HG03159 (cell line): ENCODE data around the gene IARS1.

Experiments used
- ATAC-seq: cut with Tn5 transposase; IDR thresholded peaks from one replicate; pipeline ENCODE4 v1.9.1; 2021; ENCODE audit warnings: mild to moderate bottlenecking, moderate library complexity; ENCODE audit not compliant: unreplicated experiment

IARS1 gene

DNA sequence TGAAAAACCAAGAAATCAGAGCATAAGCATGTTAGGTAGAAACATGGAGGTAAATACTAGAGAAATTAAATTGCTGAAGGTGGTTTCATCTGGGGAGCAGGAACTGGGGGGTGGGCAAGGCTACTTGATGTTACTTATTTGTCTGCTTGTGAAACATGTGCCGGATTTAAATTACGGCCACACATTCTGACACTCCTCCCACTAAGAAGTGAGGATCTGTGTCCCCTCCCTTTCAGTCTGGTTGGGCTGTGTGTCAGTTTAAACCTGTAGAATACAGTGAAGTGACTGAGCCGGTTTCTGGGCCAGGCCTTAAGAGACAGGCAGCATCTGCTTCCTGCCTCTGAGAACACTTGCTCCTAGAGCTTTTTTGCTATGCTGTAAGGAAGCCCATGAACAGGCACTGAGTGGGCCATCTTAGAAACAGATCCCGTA, 2.3 kb upstream of the IARS1 start:
- no peak for ATAC-seq

DNA sequence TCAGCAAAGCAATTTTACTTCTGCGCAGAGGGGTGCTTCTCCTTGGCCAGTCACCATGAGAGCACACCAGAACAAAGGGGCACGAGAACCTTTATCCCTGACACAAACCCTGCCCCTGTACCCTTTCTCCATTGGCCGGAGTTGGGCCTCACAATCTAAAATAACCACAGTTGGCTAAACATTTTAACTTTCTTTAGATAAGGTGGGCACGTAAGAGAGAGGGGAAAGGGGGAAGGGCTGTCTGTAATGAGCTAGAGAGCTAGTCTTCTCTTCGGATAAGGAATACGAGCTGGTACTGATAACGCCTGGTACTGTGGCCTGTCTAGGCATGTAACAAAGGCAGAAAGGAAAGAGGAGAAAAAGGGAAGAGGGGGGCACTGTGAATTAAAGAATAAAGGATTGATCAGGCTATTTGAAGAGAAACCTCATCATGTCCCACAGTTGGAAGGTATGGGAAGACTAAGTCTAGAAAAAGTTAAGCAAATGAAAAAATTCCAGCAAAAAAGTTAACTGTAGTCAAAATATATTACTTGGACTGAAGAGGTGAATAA, 1.8 kb upstream of the IARS1 start:
- ATAC-seq = no peak

DNA sequence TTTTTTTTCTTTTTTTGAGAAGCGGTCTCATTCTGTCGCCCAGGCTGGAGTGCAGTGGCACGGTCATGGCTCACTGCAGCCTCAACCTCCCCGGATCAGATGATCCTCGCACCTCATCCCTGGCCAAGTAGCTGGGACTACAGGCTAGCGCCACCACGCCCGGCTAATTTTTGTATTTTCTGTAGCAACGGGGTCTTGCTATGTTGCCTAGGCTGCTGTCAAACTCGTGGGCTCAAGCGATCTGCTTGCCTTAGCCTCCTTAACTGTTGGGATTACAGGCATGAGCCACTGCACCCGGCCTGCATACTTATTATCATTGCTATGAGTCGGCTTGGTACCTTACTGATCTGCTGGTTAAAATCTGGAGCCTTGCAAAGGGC, 790 bp upstream of the IARS1 start:
- no peak for ATAC-seq

DNA sequence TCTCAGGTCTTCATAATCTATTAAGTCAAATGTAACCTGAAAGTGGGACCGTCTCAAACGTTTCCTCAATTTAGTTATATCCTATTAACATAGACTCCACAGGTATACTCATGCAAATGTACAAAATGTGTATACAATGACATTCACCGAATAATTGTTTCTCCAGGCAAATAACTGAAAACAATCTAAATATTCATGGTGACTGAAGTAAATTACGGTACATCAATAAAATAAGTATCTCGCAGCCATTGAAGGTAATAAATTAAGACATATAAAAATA, 482 bp downstream of the IARS1 start:
- ATAC-seq = no peak

DNA sequence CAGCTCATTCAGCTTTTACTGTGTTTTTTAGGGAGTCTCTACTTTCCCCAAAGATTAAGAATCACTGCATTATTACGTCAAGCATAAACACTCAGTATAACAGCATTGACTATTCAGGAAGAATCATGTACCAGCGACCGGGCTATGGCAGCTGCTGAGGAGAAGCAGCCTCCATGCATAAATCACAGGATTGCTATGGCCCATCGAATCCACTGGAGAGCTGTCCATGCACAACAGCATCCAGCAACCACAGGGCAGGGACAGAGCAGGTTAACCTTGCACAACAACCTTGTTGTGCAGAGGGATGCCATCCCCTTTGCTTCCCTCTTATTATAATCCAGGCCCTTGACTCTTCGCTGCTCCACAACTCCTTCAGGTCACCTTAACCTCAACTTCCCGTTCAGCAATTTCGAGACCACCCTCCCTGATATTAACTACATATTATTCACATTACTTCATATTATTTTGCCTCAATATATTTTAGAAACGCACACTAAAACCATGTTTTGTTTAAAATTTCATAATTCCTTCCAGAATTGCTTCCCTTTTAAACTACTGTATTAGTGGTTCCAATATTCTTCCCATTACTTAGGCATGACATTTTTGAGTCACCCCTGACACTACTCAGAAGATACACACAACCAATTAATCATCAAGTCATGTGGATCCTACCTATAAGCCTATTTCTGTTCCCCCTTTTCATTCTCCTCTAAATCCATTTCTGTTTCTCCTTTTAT, 991 bp downstream of the IARS1 start:
- ATAC-seq = no peak

DNA sequence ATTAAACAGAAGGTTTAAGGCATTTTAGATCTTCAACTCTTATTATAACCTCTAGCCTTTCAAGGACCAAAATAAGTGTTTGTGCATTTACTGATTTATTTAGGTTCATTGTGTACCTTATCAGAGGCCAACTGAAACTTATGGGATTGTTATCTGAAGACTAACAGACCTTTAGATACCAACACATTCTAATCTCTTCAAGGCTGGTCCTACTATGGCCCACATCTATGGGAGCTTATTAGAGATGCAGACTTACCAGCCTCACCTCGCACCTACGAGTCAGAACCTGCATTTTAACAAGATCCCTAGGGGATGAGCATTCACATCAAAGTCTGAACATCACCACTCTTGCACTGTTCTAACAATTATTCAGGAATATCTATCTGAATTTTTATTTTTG, 1.9 kb downstream of the IARS1 start:
- no peak for ATAC-seq

DNA sequence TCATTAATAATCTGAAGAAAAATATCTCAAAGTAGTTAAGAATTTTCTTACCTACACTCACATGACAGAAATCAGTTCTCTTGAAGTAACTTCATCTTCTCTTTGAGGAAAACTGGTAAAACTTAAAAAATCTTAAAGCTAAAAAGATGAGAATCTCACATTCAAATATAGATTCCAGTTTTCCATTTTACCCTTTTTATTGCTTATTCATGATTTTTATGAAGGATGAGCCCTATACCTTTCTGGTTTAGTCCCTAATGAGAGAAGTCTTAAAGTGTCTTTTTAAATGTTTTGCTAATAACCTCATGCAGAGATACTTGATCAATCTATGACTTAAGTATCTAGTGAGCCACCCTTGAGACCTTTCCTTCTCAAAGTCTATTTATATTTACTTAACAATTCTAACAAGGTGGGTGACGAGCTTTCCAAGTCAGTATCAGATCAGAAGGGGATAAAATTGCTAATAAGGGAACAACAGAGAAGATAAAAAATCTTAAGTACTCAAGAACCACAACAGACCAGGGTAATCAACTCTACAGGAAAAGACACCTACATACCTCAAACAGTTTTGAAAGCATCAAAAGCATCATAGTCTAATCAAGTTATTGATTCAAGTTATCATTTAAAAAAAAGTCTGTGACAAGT, 2.6 kb downstream of the IARS1 start:
- ATAC-seq = no peak

DNA sequence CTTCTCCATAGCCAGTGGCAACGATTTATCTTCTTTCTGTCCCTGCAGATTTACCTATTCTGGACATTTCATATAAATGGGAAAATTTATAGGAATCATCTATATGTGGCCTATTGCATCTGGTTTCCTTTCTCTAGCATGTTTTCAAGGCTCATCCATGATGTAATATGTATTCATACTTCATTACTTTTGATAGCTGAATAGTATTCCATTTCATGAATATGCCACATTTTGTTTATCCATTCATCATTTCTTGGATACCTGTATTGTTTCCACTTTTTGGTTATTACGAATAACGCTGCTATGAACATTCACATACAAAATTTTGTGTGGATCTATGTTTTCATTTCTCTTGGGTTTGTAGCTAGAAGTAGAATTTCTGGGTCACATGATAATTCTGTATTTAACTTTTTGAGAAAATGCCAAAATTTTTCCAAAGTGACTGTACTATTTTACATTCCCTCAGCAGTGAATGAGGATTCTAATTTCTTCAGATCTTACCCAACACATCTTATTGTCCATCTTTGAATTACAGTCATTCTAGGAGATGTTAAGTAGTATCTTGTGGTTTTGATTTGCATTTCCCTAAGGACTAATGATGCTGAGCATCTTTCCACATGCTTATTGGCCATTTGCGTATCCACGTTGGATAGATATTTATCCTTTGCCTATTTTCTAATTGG, 3.6 kb downstream of the IARS1 start:
- ATAC-seq = no peak

DNA sequence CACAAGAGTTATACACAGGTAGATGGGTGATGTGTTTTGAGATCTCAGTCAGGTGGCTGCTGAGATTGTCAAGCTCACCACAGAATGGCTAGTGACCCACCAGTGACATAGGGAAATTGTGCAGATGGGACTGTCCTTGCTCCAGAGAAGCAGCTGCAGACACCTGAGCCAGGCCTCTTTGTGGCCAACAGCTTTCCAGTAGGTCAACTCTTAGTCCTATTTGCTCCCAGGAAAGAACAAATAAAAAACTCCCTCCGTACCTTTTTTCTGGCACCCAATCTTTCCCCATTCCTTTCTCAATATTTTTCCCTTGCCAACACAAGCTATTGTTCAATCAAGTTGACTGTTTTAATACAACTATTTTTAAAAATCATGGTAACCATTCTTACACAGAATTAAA, 14.2 kb downstream of the IARS1 start:
- ATAC-seq = no peak

DNA sequence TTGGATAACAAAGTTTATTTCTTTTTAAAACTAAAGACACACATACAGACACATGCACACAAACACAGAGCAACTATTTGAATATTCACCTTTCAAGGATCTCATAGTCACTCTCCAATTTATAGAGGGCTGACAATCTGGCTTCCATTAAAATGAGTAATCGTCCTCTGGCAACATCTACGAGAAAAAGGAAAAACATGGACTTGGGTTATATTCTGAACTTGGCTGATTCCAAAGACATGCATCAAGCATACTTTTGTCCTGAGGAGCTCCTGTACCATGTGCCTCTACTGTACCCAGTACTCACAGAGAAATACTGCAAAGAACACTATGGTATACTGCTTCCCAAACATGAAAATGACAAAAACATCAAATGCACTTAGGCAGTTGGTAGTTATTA, 15.4 kb downstream of the IARS1 start:
- no peak for ATAC-seq

DNA sequence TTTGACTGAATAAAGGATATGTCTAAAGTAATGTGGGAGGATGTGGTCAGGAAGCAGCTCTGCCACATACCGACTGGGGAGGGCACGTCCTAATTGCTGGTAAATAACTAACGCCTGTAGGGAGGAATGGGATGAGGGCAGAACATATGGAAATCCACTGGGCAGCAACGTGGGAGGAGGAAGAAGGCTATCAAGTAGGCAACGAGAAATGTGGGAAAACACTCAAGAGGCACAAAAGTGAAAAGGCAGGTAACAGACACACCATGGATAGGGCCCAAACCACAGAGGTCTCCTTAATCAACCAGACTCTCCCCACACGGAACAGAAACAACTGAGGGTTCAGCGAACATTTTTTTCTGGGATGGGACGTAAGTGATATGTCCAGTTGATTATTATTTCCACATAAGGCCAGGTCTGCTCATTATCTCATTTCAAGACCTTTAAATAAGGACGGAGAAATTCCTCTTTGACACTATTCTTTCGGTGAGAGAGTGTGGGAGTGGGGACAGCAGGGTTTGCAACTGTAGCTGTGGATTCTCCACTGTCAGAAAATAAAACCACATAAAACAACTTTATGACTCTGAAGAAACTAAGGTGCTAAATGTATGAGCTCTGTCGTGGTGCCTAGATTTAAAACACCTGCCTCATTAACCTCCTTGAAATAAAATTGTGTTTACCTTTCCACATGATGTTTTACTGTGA, 17.0 kb downstream of the IARS1 start:
- ATAC-seq = no peak

DNA sequence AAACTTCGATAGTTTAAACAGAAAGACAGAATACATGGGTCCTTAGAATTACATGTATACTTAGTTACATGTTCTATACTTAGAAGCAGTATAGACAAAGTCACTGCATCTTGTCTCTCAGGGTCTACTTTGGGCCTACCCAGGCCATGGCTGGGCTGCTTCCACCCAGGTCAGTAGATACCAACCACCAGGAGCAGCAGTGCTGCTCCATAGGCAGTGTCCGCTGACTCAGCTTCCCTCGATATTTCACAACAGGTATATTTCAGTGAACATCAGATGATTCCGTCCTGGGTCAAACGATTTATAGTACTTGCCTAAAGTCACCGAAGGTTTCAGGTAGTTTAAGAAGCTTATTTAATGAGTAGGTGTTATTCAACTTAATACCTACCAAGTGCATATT, 18.0 kb downstream of the IARS1 start:
- ATAC-seq = no peak

DNA sequence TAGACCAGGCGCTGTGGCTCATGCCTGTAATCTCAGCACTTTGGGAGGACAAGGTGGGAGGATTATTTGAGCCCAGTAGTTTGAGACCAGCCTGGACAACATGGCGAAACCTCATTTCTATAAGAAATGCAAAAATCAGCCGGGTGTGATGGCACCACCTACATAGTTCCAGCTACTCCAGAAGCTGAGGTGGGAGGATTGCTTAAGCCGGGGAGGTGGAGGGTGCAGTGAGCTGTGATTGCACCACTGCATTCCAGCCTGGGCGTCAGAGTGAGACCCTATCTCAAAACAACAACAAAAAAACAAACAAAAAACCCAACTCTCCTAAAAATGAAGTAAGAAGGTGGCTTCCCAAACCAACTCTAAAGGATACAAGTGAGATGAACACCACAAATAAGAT, 23.0 kb downstream of the IARS1 start:
- no peak for ATAC-seq

DNA sequence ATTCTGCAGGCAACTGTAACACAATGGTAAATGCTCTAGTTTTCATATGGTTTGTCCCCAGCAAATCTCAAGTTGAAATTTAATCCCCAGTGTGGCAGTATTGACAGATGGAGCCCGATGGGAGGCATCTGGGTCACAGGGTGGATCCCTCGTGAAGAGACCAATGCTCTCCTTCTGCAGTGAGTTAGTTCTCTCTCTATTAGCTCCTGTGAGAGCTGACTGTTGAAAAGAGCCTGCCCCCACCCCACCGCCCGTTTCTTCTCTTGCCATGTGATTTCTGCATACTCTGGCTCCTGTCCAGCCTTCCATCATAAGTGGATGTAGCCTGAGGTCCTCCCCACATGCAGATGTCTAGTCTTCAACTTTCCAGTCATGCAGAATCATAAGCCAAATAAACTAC, 27.0 kb downstream of the IARS1 start:
- no peak for ATAC-seq

DNA sequence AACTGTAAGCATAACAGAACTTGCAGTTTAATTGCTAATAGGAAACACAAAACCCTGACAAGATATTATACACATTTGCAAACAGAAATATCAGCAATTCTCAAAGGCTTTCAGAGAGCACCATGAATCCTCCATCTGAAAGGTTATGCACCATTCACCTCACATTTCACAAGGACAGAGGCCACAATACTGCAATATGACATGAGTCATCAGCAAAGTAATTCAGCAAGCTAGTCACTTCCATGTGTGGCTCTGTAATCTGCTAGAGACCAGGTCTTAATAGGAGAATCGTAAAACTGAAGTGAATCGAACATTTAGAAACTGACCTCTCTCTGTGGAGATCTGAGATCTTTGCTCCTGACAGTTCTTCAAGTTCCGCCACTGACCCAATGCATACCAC, 28.3 kb downstream of the IARS1 start:
- ATAC-seq = no peak

DNA sequence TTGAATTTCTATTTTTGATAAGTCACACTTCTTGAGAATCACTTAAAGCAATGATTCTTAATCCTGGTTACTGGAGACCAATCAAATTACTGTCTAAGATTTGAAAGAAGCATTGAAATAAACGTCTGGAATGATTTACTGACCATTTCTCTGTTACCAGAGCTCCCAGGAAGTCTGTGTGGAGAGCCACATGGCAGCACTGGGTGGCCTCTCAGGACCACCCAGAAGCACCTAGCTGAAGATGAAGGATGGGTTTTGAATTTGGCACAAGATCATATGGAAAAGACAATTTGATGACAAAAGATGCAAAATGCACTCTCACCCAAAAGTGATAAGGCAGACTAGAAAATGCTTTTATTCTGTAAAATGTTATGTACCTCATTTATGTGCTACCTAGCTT, 30.4 kb downstream of the IARS1 start:
- ATAC-seq = no peak

DNA sequence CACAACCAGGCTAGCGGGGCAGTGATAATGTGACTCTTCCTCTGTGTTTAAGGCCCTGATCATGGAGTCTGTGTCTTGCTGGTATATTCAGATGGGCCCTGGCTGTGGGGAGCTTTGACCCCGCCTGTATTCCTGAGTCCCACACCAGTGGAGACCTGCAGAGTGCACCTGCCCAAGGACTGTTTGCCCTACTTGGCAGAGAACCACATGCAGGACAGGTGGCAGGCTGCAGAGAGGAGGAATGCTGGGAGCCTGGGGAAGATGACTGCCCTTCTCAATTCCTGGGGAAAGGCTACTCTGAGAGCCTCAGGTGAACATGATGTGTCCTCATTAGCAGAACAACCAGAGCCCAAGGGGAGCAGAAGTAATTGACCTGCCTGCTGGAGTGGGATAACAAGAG, 36.2 kb downstream of the IARS1 start:
- ATAC-seq = no peak

DNA sequence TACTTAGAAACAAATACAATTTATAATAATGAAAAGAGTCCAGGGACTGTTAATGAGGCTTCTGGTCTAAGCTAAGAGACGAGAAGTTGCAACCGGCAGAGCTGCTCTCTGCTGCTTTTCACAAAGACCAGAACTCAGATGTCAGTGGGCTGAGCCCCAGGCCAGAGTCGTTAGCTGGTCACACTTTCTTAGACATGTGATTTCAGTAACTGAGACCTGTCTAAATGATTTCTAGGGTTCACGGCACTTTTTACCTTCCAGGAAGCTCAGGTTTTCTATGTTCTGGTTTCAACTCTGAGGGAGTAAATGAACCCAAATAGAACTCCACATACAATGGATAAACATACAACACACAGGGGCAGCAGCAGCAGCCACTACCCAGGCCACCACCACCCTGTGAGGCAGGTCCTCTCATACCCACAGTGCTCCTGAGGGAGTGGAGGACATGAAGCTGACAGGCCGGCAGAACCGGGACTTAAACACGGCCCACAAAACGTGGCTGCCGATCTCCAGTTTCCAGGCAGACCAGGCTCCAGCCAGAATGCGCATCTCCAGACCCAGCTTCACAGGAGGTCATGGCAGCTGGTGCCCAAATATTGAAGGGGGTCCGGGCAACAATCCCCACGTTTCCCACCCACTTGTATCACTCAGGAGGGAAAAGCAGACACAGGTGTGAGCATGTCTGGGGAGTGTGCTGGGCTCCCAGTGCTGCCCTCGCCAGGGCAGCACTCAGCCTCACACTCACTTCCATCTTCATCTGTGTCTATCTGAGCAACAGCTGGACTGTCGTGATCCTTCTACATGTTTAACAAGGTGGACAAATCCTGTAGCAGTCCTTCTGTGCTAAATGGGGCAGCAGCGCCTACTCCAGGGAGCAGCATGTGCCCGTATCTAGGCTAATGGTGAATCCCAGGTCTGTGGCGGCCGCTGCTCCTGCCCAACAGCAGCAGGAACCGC, 38.8 kb downstream of the IARS1 start:
- ATAC-seq = no peak

DNA sequence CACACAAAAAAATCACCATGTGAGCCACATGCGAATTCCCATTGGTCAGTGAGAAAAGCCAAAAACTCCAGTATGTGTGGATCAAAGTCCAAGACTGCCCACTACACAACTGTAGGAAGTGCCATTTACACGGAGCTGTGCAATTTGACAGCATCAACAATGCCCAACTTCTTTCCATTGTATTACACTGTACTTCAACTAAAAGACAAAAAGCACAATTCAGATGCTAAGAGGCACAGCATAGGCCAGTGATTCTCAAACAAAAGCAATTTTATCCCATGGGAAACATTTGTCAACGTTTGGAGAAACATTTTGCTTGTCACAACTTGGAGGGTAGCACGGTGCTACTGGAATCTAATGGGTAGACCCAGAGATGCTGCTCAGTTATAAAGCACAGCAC, 39.8 kb downstream of the IARS1 start:
- ATAC-seq = no peak

DNA sequence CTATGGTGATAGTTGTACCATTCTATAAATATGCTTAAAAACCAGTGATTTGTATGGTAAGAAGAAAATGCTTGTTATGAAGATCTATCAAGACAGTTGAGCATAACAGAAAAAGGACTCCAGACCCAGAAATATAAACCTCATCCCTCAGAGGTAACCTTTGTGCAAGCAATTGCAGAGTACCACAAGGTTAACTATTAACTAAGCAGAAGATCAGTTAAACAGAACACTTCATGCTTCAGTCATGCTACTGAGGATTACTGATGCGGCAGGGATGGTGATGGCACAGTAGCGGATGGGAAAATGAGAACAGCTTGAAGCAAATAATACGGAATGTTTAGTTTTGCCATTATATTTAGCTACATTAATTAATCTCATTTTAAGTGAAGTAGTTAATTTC, 45.5 kb downstream of the IARS1 start:
- no peak for ATAC-seq

DNA sequence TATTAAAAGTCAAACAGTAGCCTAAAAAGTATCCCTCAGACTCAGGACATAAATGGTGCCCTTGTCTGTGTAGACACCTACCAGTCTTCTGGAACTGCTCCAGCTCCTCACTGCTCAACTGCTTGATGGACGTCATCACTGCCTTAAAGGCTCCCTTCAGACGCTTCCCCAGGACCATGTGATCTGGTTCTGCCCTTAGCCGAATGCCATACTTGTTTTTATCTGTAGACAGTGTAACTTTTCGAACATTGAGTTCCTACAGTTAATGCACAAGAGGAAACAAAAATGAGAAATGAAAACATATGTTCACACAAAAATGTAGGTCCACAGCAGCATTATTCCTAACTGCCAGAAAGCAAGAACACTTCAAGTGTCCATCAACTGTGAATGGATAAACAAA, 46.2 kb downstream of the IARS1 start:
- no peak for ATAC-seq
